ENCODE results near the gene ZBTB12.

The ZBTB12 gene

DNA sequence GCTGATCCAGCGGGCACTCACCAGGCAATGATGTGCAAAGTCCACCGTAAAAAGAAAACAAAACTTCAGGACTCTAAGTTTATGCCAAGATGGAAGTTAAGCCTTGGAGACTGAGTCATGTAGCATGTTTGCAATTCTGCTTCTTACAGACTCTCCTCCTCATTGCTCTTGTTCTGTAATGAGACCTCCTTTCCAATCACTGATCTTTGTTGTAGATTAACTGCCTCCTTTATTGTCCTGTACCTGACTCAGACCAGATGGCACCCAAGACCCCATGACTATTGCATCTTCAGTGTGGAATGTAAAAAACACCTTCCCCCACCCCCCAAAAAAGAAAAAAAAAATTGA lies 50.4 kb downstream of the ZBTB12 start:
- H4K20me1 ChIP-seq (ENCODE audit: insufficient read depth, low read length) = no peaks in the 10 kb centered on the region
- H3K9me2 ChIP-seq (ENCODE audit: low read depth, low read length) = no peaks in the 10 kb centered on the region
- no peak overlapping the region for H3K9ac ChIP-seq (ENCODE audit: low read length)
- no peak for TF ChIP-seq EZH2 (IDR thresholded peaks at IDR 0.05; ENCODE audit: borderline replicate concordance, low read length)
- TF ChIP-seq, protein P1, sequence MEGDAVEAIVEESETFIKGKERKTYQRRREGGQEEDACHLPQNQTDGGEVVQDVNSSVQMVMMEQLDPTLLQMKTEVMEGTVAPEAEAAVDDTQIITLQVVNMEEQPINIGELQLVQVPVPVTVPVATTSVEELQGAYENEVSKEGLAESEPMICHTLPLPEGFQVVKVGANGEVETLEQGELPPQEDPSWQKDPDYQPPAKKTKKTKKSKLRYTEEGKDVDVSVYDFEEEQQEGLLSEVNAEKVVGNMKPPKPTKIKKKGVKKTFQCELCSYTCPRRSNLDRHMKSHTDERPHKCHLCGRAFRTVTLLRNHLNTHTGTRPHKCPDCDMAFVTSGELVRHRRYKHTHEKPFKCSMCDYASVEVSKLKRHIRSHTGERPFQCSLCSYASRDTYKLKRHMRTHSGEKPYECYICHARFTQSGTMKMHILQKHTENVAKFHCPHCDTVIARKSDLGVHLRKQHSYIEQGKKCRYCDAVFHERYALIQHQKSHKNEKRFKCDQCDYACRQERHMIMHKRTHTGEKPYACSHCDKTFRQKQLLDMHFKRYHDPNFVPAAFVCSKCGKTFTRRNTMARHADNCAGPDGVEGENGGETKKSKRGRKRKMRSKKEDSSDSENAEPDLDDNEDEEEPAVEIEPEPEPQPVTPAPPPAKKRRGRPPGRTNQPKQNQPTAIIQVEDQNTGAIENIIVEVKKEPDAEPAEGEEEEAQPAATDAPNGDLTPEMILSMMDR (IDR thresholded peaks at IDR 0.05; ENCODE audit: low read length) = no peak
- no peak overlapping the region for H3K4me3 ChIP-seq (ENCODE audit: low read depth, low read length, poor library complexity, severe bottlenecking)
- H3F3A ChIP-seq (ENCODE audit: insufficient read depth, low read length) = no peaks in the 10 kb centered on the region
- no peaks in the 10 kb centered on the region for H3K36me3 ChIP-seq (ENCODE audit: insufficient read depth, low read length)
- H3K4me1 ChIP-seq (ENCODE audit: insufficient read depth, low read length, severe bottlenecking) = no peaks in the 10 kb centered on the region
- H3K27ac ChIP-seq (ENCODE audit: low read depth, low read length, poor library complexity, severe bottlenecking) = no peak overlapping the region
- no peaks in the 10 kb centered on the region for H3K79me2 ChIP-seq (ENCODE audit: insufficient read depth, low read length)
- no peak overlapping the region for H2AFZ ChIP-seq (ENCODE audit: low read length)
- no peak overlapping the region for H3K4me2 ChIP-seq (ENCODE audit: low read length)
- 0 out of 2 replicates have a peak, but pooled peaks cover 2% of the 10 kb centered on the region for H3K9me3 ChIP-seq (ENCODE audit: low read length)
- no peaks in the 10 kb centered on the region for H3K27me3 ChIP-seq (ENCODE audit: insufficient read depth, low read length)

- H3K27me3 ChIP-seq (ENCODE audit: insufficient read depth, low read length) = no peaks in the 10 kb centered on the region
- H3K4me3 ChIP-seq (ENCODE audit: low read depth, low read length, poor library complexity, severe bottlenecking) = no peak overlapping the region
- no peaks in the 10 kb centered on the region for H3K79me2 ChIP-seq (ENCODE audit: insufficient read depth, low read length)
- H3K9ac ChIP-seq (ENCODE audit: low read length) = no peak overlapping the region
- no peak overlapping the region for H2AFZ ChIP-seq (ENCODE audit: low read length)
- H3K4me2 ChIP-seq (ENCODE audit: low read length) = no peak overlapping the region
- no peak overlapping the region for H3K27ac ChIP-seq (ENCODE audit: low read depth, low read length, poor library complexity, severe bottlenecking)
- H3K9me3 ChIP-seq (ENCODE audit: low read length) = 0 out of 2 replicates have a peak, but pooled peaks cover 2% of the 10 kb centered on the region
- H3K4me1 ChIP-seq (ENCODE audit: insufficient read depth, low read length, severe bottlenecking) = no peaks in the 10 kb centered on the region
- H3K36me3 ChIP-seq (ENCODE audit: insufficient read depth, low read length) = no peaks in the 10 kb centered on the region
- no peaks in the 10 kb centered on the region for H3F3A ChIP-seq (ENCODE audit: insufficient read depth, low read length)
- TF ChIP-seq EZH2 (IDR thresholded peaks at IDR 0.05; ENCODE audit: borderline replicate concordance, low read length) = no peak
- TF ChIP-seq, protein P1 (IDR thresholded peaks at IDR 0.05; ENCODE audit: low read length) = no peak
- H3K9me2 ChIP-seq (ENCODE audit: low read depth, low read length) = no peaks in the 10 kb centered on the region
- no peaks in the 10 kb centered on the region for H4K20me1 ChIP-seq (ENCODE audit: insufficient read depth, low read length)
These were observed 51.0 kb downstream of the ZBTB12 start for GRCh38 chr6:31850765-31851484.

All from OCI-LY1 (cell line).